Right lobe of liver (tissue), 4 donors: ENCODE measurements around the gene KRTAP10-9.

Source experiments
- POLR2A ChIP-seq: fragments of 450-650 bp; IDR thresholded peaks from one replicate; pipeline ENCODE4 v1.6.1; 2017; ENCODE audit warnings: antibody characterized with exemption, mild to moderate bottlenecking
- TF ChIP-seq, protein P1 (sequence below), 4 donors: fragments of 200-600 bp in 3 of 4; fragments of 450-650 bp in 1 of 4; IDR thresholded peaks; one replicate each; pipeline versions ENCODE4 v1.5.1 to v1.8.0; 2016 to 2022; ENCODE audit warnings: antibody characterized with exemption in 4 of 4, mild to moderate bottlenecking in 2 of 4
- donor health status: DM: no; HTN: no; CAD: no.
- donor health status: DM: no; HTN: no; CAD: no.
- donor health status: DM: no; HTN: yes; CAD: no.

DNA sequence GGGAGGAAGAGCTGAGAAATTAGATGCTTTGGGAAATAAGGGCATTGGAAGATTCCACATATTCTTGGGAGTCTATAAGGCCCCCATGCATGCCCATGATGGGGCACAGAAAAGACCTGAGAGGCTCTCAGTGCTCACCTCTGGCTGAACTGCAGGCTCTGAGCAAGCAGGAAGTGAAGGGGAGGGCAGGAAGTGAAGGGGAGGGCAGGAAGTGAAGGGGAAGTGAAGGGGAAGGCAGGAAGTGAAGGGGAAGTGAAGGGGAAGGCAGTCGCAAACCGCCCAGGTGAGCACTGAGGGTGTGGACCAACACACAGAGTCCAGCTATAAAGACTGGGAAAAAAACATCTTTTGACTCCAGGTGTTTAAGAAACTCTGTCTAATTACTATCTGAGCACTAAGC, 3.5 kb downstream of the KRTAP10-9 start:
- TF ChIP-seq, protein P1, sequence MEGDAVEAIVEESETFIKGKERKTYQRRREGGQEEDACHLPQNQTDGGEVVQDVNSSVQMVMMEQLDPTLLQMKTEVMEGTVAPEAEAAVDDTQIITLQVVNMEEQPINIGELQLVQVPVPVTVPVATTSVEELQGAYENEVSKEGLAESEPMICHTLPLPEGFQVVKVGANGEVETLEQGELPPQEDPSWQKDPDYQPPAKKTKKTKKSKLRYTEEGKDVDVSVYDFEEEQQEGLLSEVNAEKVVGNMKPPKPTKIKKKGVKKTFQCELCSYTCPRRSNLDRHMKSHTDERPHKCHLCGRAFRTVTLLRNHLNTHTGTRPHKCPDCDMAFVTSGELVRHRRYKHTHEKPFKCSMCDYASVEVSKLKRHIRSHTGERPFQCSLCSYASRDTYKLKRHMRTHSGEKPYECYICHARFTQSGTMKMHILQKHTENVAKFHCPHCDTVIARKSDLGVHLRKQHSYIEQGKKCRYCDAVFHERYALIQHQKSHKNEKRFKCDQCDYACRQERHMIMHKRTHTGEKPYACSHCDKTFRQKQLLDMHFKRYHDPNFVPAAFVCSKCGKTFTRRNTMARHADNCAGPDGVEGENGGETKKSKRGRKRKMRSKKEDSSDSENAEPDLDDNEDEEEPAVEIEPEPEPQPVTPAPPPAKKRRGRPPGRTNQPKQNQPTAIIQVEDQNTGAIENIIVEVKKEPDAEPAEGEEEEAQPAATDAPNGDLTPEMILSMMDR (IDR thresholded peaks at IDR 0.05), result no peak
- no peak for TF ChIP-seq POLR2A
